H1 (cell line): ENCODE results near the gene ATP11A. TPM values are rescaled to one million over a fixed set of nuclear protein-coding genes. Genes with fewer than 3 reads are reported as not detected.

ENCODE experiments used
- CTCF ChIA-PET: fragments of 300-600 bp; sonication (Branson Sonifier 250); formaldehyde crosslinking; loops from one replicate; lab custom pipeline; 2021; ENCODE audit not compliant: partially characterized antibody; lab: Charles Lee
- POLR2A ChIA-PET: fragments of 300-600 bp; sonication (Branson Sonifier 250); formaldehyde crosslinking; loops from one replicate; lab custom pipeline; 2021; ENCODE audit warnings: inconsistent platforms; ENCODE audit not compliant: partially characterized antibody; lab: Charles Lee
- DNase-seq, 2 experiments: peaks; one replicate each; pipeline versions ENCODE4 v3.0.0 to v3.0.0-alpha.2; 2010 to 2022; ENCODE audit warnings: low spot score in 2 of 2, low read depth in 1 of 2, mixed read lengths in 1 of 2
- FAIRE-seq: peaks from 2 replicates; lab custom pipeline; 2011; peaks lifted over from hg19 to GRCh38; lab: Jason Lieb, UNC
- H2AFZ ChIP-seq: 2 replicates; pipeline ENCODE4 v1.8.1; 2012; ENCODE audit warnings: low read length, inconsistent platforms
- H2AK5ac ChIP-seq: 2 replicates; pipeline ENCODE4 v1.6.1; 2013; ENCODE audit warnings: low read depth, low read length
- H2BK120ac ChIP-seq: replicated peaks from 2 replicates; pipeline ENCODE3; 2013; ENCODE audit warnings: low read depth, low read length, inconsistent platforms
- H2BK12ac ChIP-seq: 2 replicates; pipeline ENCODE4 v1.6.1; 2013; ENCODE audit warnings: low read depth, low read length
- H2BK15ac ChIP-seq: 2 replicates; pipeline ENCODE4 v1.6.1; 2013; ENCODE audit warnings: low read length
- H2BK20ac ChIP-seq: 2 replicates; pipeline ENCODE4 v1.6.1; 2013; ENCODE audit warnings: low read length
- H2BK5ac ChIP-seq: 2 replicates; pipeline ENCODE4 v1.6.1; 2013; ENCODE audit warnings: low read depth, low read length
- H3K14ac ChIP-seq: 2 replicates; pipeline ENCODE4 v1.6.1; 2013; ENCODE audit warnings: inconsistent platforms; ENCODE audit not compliant: insufficient read length
- H3K18ac ChIP-seq: 2 replicates; pipeline ENCODE4 v1.6.1; 2013; ENCODE audit warnings: low read length; ENCODE audit errors: extremely low read depth
- H3K23ac ChIP-seq: 2 replicates; pipeline ENCODE4 v1.6.1; 2013; ENCODE audit warnings: inconsistent platforms; ENCODE audit not compliant: insufficient read length
- H3K23me2 ChIP-seq: 2 replicates; pipeline ENCODE4 v1.6.1; 2013; ENCODE audit warnings: low read depth, low read length
- H3K27ac ChIP-seq: 2 replicates; pipeline ENCODE4 v1.6.1; 2011; ENCODE audit warnings: low read depth, low read length, inconsistent platforms
- H3K27me3 ChIP-seq, 4 experiments: replicated peaks in 1 of 4; 1 replicate in 1 of 4; 2 replicates in 3 of 4; pipeline versions ENCODE4 v1.6.1 to v1.8.1; 2011 to 2013; ENCODE audit warnings: low read length in 3 of 4, mild to moderate bottlenecking in 3 of 4, inconsistent platforms in 2 of 4, mixed read lengths in 2 of 4, moderate library complexity in 1 of 4; ENCODE audit not compliant: control insufficient read depth in 3 of 4, insufficient read depth in 3 of 4; ENCODE audit errors: extremely low read depth in 1 of 4
- H3K36me3 ChIP-seq, 4 experiments: 2 replicates each; pipeline versions ENCODE4 v1.6.1 to v1.8.1; 2011 to 2013; ENCODE audit warnings: mild to moderate bottlenecking in 4 of 4, low read length in 3 of 4, moderate library complexity in 2 of 4, control low read depth in 1 of 4, inconsistent platforms in 1 of 4; ENCODE audit not compliant: insufficient read depth in 4 of 4, control insufficient read depth in 2 of 4
- H3K4ac ChIP-seq: replicated peaks from 2 replicates; pipeline ENCODE3; 2013; ENCODE audit warnings: low read length, low read depth, mixed read lengths, inconsistent platforms; ENCODE audit not compliant: insufficient read length
- H3K4me1 ChIP-seq, 4 experiments: replicated peaks in 1 of 4; 1 replicate in 1 of 4; 2 replicates in 3 of 4; pipeline versions ENCODE4 v1.6.1 to v1.8.1; 2011 to 2013; ENCODE audit warnings: low read length in 3 of 4, inconsistent platforms in 2 of 4, mixed read lengths in 1 of 4; ENCODE audit not compliant: insufficient read depth in 4 of 4, control insufficient read depth in 3 of 4
- H3K4me2 ChIP-seq, 2 experiments: 2 replicates each; pipeline versions ENCODE4 v1.6.1 to v1.8.1; 2011 to 2013; ENCODE audit warnings: low read depth in 2 of 2, low read length in 2 of 2, control low read depth in 1 of 2, inconsistent platforms in 1 of 2, mild to moderate bottlenecking in 1 of 2; ENCODE audit not compliant: insufficient read depth in 1 of 2
- H3K4me3 ChIP-seq, 4 experiments: fragments of 200-600, 300-600 bp in 1 of 4; sonication (generic), shearing (Covaris generic), sonication (Bioruptor Twin) in 1 of 4; 2 replicates each; pipeline versions ENCODE4 v1.5.1 to v1.8.1; 2011 to 2016; ENCODE audit warnings: low read length in 4 of 4, low read depth in 3 of 4, control low read depth in 2 of 4, inconsistent platforms in 2 of 4, mild to moderate bottlenecking in 2 of 4, mixed read lengths in 1 of 4, moderate library complexity in 1 of 4; ENCODE audit not compliant: insufficient read depth in 2 of 4; ENCODE audit errors: extremely low read depth in 1 of 4
- H3K56ac ChIP-seq: replicated peaks from 2 replicates; pipeline ENCODE3; 2013; ENCODE audit warnings: low read depth, mild to moderate bottlenecking, mixed read lengths, low read length, inconsistent platforms; ENCODE audit not compliant: insufficient read length
- H3K79me1 ChIP-seq: 2 replicates; pipeline ENCODE4 v1.6.1; 2013; ENCODE audit warnings: low read depth, low read length, control low read depth
- H3K79me2 ChIP-seq, 2 experiments: 2 replicates each; pipeline versions ENCODE4 v1.6.1 to v1.8.1; 2012 to 2013; ENCODE audit warnings: low read length in 2 of 2, mild to moderate bottlenecking in 2 of 2, inconsistent platforms in 1 of 2; ENCODE audit not compliant: insufficient read depth in 2 of 2, control insufficient read depth in 1 of 2
- H3K9ac ChIP-seq, 4 experiments: replicated peaks in 1 of 4; 1 replicate in 1 of 4; 2 replicates in 3 of 4; pipeline versions ENCODE4 v1.6.1 to v1.8.1; 2011 to 2013; ENCODE audit warnings: low read depth in 3 of 4, low read length in 3 of 4, control low read depth in 2 of 4, mild to moderate bottlenecking in 2 of 4, moderate library complexity in 2 of 4, inconsistent platforms in 1 of 4; ENCODE audit errors: extremely low read depth in 1 of 4
- H3K9me3 ChIP-seq, 2 experiments: 2 replicates each; pipeline versions ENCODE4 v1.6.1 to v1.8.1; 2012 to 2013; ENCODE audit warnings: mild to moderate bottlenecking in 2 of 2, moderate library complexity in 2 of 2, control low read depth in 1 of 2, inconsistent platforms in 1 of 2, low read depth in 1 of 2, low read length in 1 of 2, mixed read lengths in 1 of 2; ENCODE audit not compliant: insufficient read depth in 2 of 2
- H4K20me1 ChIP-seq, 2 experiments: replicated peaks in 1 of 2; 2 replicates each; pipeline versions ENCODE3 to v1.8.1; 2011 to 2013; ENCODE audit warnings: inconsistent platforms in 2 of 2, low read length in 2 of 2, mild to moderate bottlenecking in 1 of 2; ENCODE audit not compliant: insufficient read depth in 2 of 2, control insufficient read depth in 1 of 2
- H4K5ac ChIP-seq: 2 replicates; pipeline ENCODE4 v1.6.1; 2013; ENCODE audit warnings: low read length, low read depth, mixed read lengths, inconsistent platforms; ENCODE audit not compliant: insufficient read length
- H4K8ac ChIP-seq: 2 replicates; pipeline ENCODE4 v1.8.0; 2013; ENCODE audit warnings: mild to moderate bottlenecking, moderate library complexity, low read length, inconsistent platforms; ENCODE audit not compliant: insufficient read depth; ENCODE audit errors: extremely low read depth
- H4K91ac ChIP-seq: replicated peaks from 2 replicates; pipeline ENCODE3; 2013; ENCODE audit warnings: low read length, mixed read lengths, inconsistent platforms; ENCODE audit not compliant: insufficient read length
- CEBPB ChIP-seq: IDR thresholded peaks from 2 replicates; pipeline ENCODE4 v1.6.1; 2012; ENCODE audit warnings: low read depth, low read length
- CTCF ChIP-seq, 3 experiments: IDR thresholded peaks; 1 replicate in 2 of 3; 2 replicates in 1 of 3; pipeline versions ENCODE4 v1.5.1 to v1.6.1; 2011; ENCODE audit warnings: low read length in 3 of 3, mild to moderate bottlenecking in 3 of 3, inconsistent platforms in 2 of 3, low read depth in 1 of 3, moderate library complexity in 1 of 3; ENCODE audit not compliant: insufficient read depth in 1 of 3; ENCODE audit errors: control extremely low read depth in 1 of 3
- EP300 ChIP-seq, 2 experiments: IDR thresholded peaks; 1 replicate in 1 of 2; 2 replicates in 1 of 2; pipeline ENCODE4 v1.6.1; 2011 to 2012; ENCODE audit warnings: low read depth in 2 of 2, low read length in 2 of 2, mild to moderate bottlenecking in 2 of 2, borderline replicate concordance in 1 of 2, inconsistent platforms in 1 of 2, moderate library complexity in 1 of 2
- EZH2 ChIP-seq: fragments of 200-600 bp; sonication (generic); IDR thresholded peaks from 2 replicates; pipeline ENCODE4 v1.7.1; 2012; ENCODE audit warnings: low read depth, mild to moderate bottlenecking, moderate library complexity, low read length, inconsistent platforms; ENCODE audit not compliant: severe bottlenecking
- MAX ChIP-seq: IDR thresholded peaks from 2 replicates; pipeline ENCODE4 v1.6.1; 2012; ENCODE audit warnings: inconsistent platforms
- SP4 ChIP-seq: IDR thresholded peaks from 2 replicates; pipeline ENCODE4 v1.6.1; 2012; ENCODE audit warnings: low read length, inconsistent platforms
- TCF12 ChIP-seq: IDR thresholded peaks from 2 replicates; pipeline ENCODE4 v1.6.1; 2011; ENCODE audit warnings: low read depth, mild to moderate bottlenecking, low read length
- USF2 ChIP-seq: IDR thresholded peaks from 2 replicates; pipeline ENCODE4 v1.6.1; 2011; ENCODE audit warnings: low read length, improper control_type of control experiment
- WGBS, 2 experiments: shearing (Covaris generic) in 1 of 2; methylation state at CpG; one replicate each; pipeline versions ENCODE4 v1.1.6 to v1.1.7; 2013 to 2015; ENCODE audit warnings: low lambda C conversion rate in 2 of 2, mixed read lengths in 2 of 2, inconsistent platforms in 1 of 2, low coverage in 1 of 2, missing lambda C conversion rate in 1 of 2; ENCODE audit not compliant: insufficient replicate concordance in 2 of 2, insufficient coverage in 1 of 2, insufficient read length in 1 of 2; ENCODE audit errors: extremely low coverage in 1 of 2, missing lambda C conversion rate in 1 of 2; 5-methylcytosine and 5-hydroxymethylcytosine counted together
- polyA plus RNA-seq, 7 experiments: library from polyadenylated mRNA; depleted of rRNA in 3 of 7; stranded (reverse) in 5 of 7; unstranded in 2 of 7; fragments of >200 nt in 5 of 7; fragments of 200-250 nt in 2 of 7; gene quantifications; 1 replicate in 5 of 7; 2 replicates in 1 of 7; 4 replicates in 1 of 7; pipeline versions ENCODE4 v1.2.1 to v1.2.3, GENCODE V29; 2011 to 2013; ENCODE audit warnings: missing spikeins in 2 of 7, mixed read lengths in 2 of 7
- total RNA-seq: library from RNA; stranded (reverse); fragmentation: NEBNext Ultra II Directional; extraction: Animal tissue kit (Norgen Biotek cat#: 25700); gene quantifications from 2 replicates; pipeline ENCODE4 v1.2.1, GENCODE V29; 2021

The ATP11A gene
- total and polyA plus RNA-seq, 2 of the 8 experiments (the other 6 are each of a cell fraction or from before 2014, with no cell fraction given): 28.8 to 72.9 TPM

- 0 out of 2 replicates have a peak overlapping the region, but pooled peaks have one; percentile 74 for H2BK15ac ChIP-seq
- no peak overlapping the region for H3K18ac ChIP-seq
- no peak overlapping the region for H3K56ac ChIP-seq
- 85% methylated on average over 9 of the region's 9 CpGs; no CpG with 5 or more reads in 1 of the 2 experiments for WGBS, 2 experiments
- H4K20me1 ChIP-seq: peaks cover 0 to 7% of the 10 kb centered on the region in 2 experiments
- no peak for DNase-seq
- FAIRE-seq: peak; percentile 65
- H3K4me1 ChIP-seq: peaks cover 14 to 52% (median 29%) of the 10 kb centered on the region in 4 experiments
- no peak overlapping the region; a peak in 1 of 7 replicates for H3K9ac ChIP-seq
- H3K23me2 ChIP-seq: no peaks in the 10 kb centered on the region; the same call in 1 of the 2 replicates
- no peak overlapping the region for H4K91ac ChIP-seq
- H2BK20ac ChIP-seq: peak overlapping the region; percentile 95; the same call in 1 of the 2 replicates
- peaks cover 0 to 14% (median 0%) of the 10 kb centered on the region in 4 experiments; a peak in 2 of 8 replicates for H3K36me3 ChIP-seq
- no peak overlapping the region for H2AFZ ChIP-seq
- H3K4me3 ChIP-seq: peak overlapping the region in 1 of 4 experiments; percentile 21; a peak in 1 of 8 replicates
- peak overlapping the region; percentile 86; the same call in 1 of the 2 replicates for H2BK5ac ChIP-seq
- H3K27me3 ChIP-seq: no peaks in the 10 kb centered on the region
- no peak overlapping the region for H2BK120ac ChIP-seq
- H3K23ac ChIP-seq: no peak overlapping the region
- 0 out of 2 replicates have a peak overlapping the region, but pooled peaks have one; percentile 3 for H2AK5ac ChIP-seq
- H3K79me1 ChIP-seq: no peaks in the 10 kb centered on the region; the same call in 1 of the 2 replicates
- H4K8ac ChIP-seq: no peak overlapping the region
- H3K4me2 ChIP-seq: no peak overlapping the region; a peak in 1 of 4 replicates
- peaks cover 0 to 30% of the 10 kb centered on the region in 2 experiments; a peak in 2 of 4 replicates for H3K79me2 ChIP-seq
- no peak overlapping the region for H3K4ac ChIP-seq
- CTCF ChIA-PET: interaction anchor here (1.5 to 2.7 kb wide), 3 partner anchors 25 to 290 kb away, joined by 3 to 12 read pairs (median 6); no protein-coding TSS in a partner anchor
- no peak overlapping the region for H3K14ac ChIP-seq
- H3K27ac ChIP-seq: no peak overlapping the region
- H2BK12ac ChIP-seq: peak overlapping the region; percentile 62; the same call in 1 of the 2 replicates
- no peaks in the 10 kb centered on the region for H3K9me3 ChIP-seq
- no peak overlapping the region for H4K5ac ChIP-seq
- POLR2A ChIA-PET: interaction anchor here (1.6 to 5.9 kb wide), 3 partner anchors 9 to 15 kb away, joined by 10 to 44 read pairs (median 17); no protein-coding TSS in a partner anchor
- no peak for TF ChIP-seq EP300 (IDR thresholded peaks at IDR 0.05; ENCODE audit: borderline replicate concordance in 1 of 2, low read depth in 2 of 2, low read length in 2 of 2)
- TF ChIP-seq SP4: peak; percentile 27; the same call in 1 of the 2 replicates
- TF ChIP-seq CTCF (IDR thresholded peaks at IDR 0.05; ENCODE audit: control extremely low read depth in 1 of 3, insufficient read depth in 1 of 3, low read depth in 1 of 3, low read length in 3 of 3): no peak
- TF ChIP-seq TCF12: no peak
- no peak for TF ChIP-seq USF2
- TF ChIP-seq MAX: no peak
- no peak for TF ChIP-seq EZH2
- no peak for TF ChIP-seq CEBPB
Measured at GRCh38 chr13:112905086-112905485, 215.2 kb downstream of the ATP11A start.
